Fibroblast of skin of left quadriceps (primary cell): ENCODE data around the gene SORCS2.

Source experiments
- DNase-seq, 2 experiments: peaks; one replicate each; pipeline ENCODE4 v3.0.0-alpha.2; 2013; ENCODE audit warnings: low read depth in 2 of 2

Gene SORCS2

GRCh38 chr4:7288751-7289523 is 96.6 kb downstream of the SORCS2 start:
- no peak for DNase-seq

GRCh38 chr4:7289589-7289988 is 97.3 kb downstream of the SORCS2 start:
- no peak for DNase-seq

GRCh38 chr4:7291372-7292114 is 99.2 kb downstream of the SORCS2 start:
- no peak for DNase-seq

- DNase-seq, result no peak
These were observed 101.4 kb downstream of the SORCS2 start for GRCh38 chr4:7293703-7294102.

GRCh38 chr4:7294176-7294756 is 101.9 kb downstream of the SORCS2 start:
- no peak for DNase-seq

GRCh38 chr4:7295197-7295910 is 103.0 kb downstream of the SORCS2 start:
- no peak for DNase-seq

- DNase-seq, result no peak
These were observed 103.7 kb downstream of the SORCS2 start for GRCh38 chr4:7295911-7296660.

GRCh38 chr4:7296661-7297335 is 104.5 kb downstream of the SORCS2 start:
- no peak for DNase-seq

- DNase-seq, result no peak
These were observed 105.0 kb downstream of the SORCS2 start for GRCh38 chr4:7297374-7297773.

- DNase-seq, result no peak
These were observed 105.5 kb downstream of the SORCS2 start for GRCh38 chr4:7297881-7298280.

- DNase-seq, result no peak
These were observed 106.3 kb downstream of the SORCS2 start for GRCh38 chr4:7298619-7299009.

- DNase-seq, result no peak
These were observed 106.9 kb downstream of the SORCS2 start for GRCh38 chr4:7299010-7299907.

GRCh38 chr4:7299908-7300710 is 107.8 kb downstream of the SORCS2 start:
- DNase-seq, result no peak

- DNase-seq, result no peak
These were observed 108.4 kb downstream of the SORCS2 start for GRCh38 chr4:7300711-7301095.

- no peak for DNase-seq
These were observed 108.9 kb downstream of the SORCS2 start for GRCh38 chr4:7301126-7301785.

- DNase-seq, result no peak
These were observed 109.7 kb downstream of the SORCS2 start for GRCh38 chr4:7301846-7302630.

- no peak for DNase-seq
These were observed 110.6 kb downstream of the SORCS2 start for GRCh38 chr4:7302781-7303404.
